HL-60 (cell line): ENCODE results near the gene MICU1.

Source experiments
- GABPA ChIP-seq: IDR thresholded peaks from 2 replicates; pipeline ENCODE4 v1.6.1; 2012; ENCODE audit warnings: low read depth
- POLR2AphosphoS5 ChIP-seq: IDR thresholded peaks from 2 replicates; pipeline ENCODE4 v1.6.1; 2012; ENCODE audit warnings: low read depth
- SPI1 ChIP-seq: IDR thresholded peaks from 2 replicates; pipeline ENCODE4 v1.6.1; 2012; ENCODE audit warnings: low read depth, mild to moderate bottlenecking, borderline replicate concordance
- TF ChIP-seq, protein P1 (sequence below): IDR thresholded peaks from one replicate; pipeline ENCODE4 v1.5.1; 2011; ENCODE audit warnings: low read length, control low read depth, inconsistent platforms; ENCODE audit not compliant: insufficient read depth
- TF ChIP-seq, protein P2 (sequence below): IDR thresholded peaks from 2 replicates; pipeline ENCODE4 v1.6.1; 2012; ENCODE audit warnings: low read depth; ENCODE audit not compliant: insufficient replicate concordance

DNA sequence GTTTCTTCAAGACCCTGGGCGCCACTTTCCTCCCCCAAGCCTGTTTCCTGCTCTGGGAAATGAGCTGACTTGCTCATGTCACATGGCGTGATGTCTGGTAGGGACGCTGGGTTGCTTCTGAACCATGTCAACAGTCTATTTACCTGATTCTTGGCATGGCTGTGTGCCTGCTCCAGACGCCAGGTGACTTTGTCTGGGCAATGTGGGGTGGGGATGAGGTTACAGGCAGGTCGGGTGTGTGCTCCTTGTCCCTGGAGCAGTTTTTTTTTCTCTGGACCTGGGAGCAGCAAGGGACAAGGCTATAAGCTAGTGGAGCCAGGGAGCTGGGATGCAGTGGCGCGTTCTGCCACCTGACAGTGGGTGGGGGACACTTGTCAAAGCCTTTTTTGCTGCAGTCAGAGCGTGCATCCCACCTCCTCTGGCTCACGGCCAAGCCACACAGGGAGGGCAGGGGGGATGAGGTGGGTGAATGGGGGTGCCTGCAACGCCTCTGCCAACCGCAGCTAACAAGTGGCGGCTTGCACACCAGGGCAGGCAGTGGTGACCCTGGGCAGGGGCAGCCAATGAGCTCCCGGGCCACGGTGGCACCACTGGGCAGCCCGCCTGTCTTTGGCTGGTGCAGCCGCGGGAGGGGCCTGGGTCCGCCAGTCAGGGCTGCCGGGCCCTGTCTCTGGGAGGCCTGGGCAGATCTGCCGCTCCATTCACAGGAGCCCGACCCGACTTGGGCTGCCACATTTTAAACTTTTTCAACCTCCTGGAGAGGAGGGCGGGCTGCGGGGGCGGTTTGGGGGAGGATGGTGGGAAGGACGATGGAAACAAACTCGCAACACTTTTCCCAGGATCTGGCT, 294.1 kb downstream of the MICU1 start:
- TF ChIP-seq, protein P1, sequence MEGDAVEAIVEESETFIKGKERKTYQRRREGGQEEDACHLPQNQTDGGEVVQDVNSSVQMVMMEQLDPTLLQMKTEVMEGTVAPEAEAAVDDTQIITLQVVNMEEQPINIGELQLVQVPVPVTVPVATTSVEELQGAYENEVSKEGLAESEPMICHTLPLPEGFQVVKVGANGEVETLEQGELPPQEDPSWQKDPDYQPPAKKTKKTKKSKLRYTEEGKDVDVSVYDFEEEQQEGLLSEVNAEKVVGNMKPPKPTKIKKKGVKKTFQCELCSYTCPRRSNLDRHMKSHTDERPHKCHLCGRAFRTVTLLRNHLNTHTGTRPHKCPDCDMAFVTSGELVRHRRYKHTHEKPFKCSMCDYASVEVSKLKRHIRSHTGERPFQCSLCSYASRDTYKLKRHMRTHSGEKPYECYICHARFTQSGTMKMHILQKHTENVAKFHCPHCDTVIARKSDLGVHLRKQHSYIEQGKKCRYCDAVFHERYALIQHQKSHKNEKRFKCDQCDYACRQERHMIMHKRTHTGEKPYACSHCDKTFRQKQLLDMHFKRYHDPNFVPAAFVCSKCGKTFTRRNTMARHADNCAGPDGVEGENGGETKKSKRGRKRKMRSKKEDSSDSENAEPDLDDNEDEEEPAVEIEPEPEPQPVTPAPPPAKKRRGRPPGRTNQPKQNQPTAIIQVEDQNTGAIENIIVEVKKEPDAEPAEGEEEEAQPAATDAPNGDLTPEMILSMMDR = peak; percentile 4
- peak; percentile 97 for TF ChIP-seq POLR2AphosphoS5
- TF ChIP-seq, protein P2, sequence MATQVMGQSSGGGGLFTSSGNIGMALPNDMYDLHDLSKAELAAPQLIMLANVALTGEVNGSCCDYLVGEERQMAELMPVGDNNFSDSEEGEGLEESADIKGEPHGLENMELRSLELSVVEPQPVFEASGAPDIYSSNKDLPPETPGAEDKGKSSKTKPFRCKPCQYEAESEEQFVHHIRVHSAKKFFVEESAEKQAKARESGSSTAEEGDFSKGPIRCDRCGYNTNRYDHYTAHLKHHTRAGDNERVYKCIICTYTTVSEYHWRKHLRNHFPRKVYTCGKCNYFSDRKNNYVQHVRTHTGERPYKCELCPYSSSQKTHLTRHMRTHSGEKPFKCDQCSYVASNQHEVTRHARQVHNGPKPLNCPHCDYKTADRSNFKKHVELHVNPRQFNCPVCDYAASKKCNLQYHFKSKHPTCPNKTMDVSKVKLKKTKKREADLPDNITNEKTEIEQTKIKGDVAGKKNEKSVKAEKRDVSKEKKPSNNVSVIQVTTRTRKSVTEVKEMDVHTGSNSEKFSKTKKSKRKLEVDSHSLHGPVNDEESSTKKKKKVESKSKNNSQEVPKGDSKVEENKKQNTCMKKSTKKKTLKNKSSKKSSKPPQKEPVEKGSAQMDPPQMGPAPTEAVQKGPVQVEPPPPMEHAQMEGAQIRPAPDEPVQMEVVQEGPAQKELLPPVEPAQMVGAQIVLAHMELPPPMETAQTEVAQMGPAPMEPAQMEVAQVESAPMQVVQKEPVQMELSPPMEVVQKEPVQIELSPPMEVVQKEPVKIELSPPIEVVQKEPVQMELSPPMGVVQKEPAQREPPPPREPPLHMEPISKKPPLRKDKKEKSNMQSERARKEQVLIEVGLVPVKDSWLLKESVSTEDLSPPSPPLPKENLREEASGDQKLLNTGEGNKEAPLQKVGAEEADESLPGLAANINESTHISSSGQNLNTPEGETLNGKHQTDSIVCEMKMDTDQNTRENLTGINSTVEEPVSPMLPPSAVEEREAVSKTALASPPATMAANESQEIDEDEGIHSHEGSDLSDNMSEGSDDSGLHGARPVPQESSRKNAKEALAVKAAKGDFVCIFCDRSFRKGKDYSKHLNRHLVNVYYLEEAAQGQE = no peak
- no peak for TF ChIP-seq GABPA
- no peak for TF ChIP-seq SPI1
